Measurements from ENCODE around the gene WAPL.
A peak's percentile ranks its signal among the peaks of the same experiment; 100 is the strongest.

WAPL gene

GRCh38 chr10:86451604-86451960 is 70.0 kb downstream of the WAPL start:
- no peak for DNase-seq (ENCODE audit: low read depth)

- no peak for DNase-seq (ENCODE audit: low read depth)
These were observed 70.6 kb downstream of the WAPL start for GRCh38 chr10:86450806-86451603.

GRCh38 chr10:86449926-86450558 is 71.5 kb downstream of the WAPL start:
- DNase-seq (ENCODE audit: low read depth), result no peak

- DNase-seq (ENCODE audit: low read depth), result no peak
These were observed 74.2 kb downstream of the WAPL start for GRCh38 chr10:86447432-86447831.

GRCh38 chr10:86446987-86447386 is 74.6 kb downstream of the WAPL start:
- DNase-seq (ENCODE audit: low read depth), result no peak

GRCh38 chr10:86446440-86446839 is 75.2 kb downstream of the WAPL start:
- DNase-seq (ENCODE audit: low read depth), result no peak

GRCh38 chr10:86443936-86444335 is 77.7 kb downstream of the WAPL start:
- DNase-seq (ENCODE audit: low read depth), result no peak

- DNase-seq (ENCODE audit: low read depth), result no peak
These were observed 78.5 kb downstream of the WAPL start for GRCh38 chr10:86443069-86443468.

- DNase-seq (ENCODE audit: low read depth), result peak; percentile 21
These were observed 80.4 kb downstream of the WAPL start for GRCh38 chr10:86440874-86441843.

- DNase-seq (ENCODE audit: low read depth), result peak; percentile 15
These were observed 82.0 kb downstream of the WAPL start for GRCh38 chr10:86439544-86439943.

GRCh38 chr10:86438091-86438749 is 83.4 kb downstream of the WAPL start:
- no peak for DNase-seq (ENCODE audit: low read depth)

- no peak for DNase-seq (ENCODE audit: low read depth)
These were observed 84.1 kb downstream of the WAPL start for GRCh38 chr10:86437447-86437846.

GRCh38 chr10:86436963-86437362 is 84.6 kb downstream of the WAPL start:
- no peak for DNase-seq (ENCODE audit: low read depth)

- no peak for DNase-seq (ENCODE audit: low read depth)
These were observed 86.9 kb downstream of the WAPL start for GRCh38 chr10:86434656-86435055.

GRCh38 chr10:86423739-86424138 is 97.9 kb downstream of the WAPL start:
- DNase-seq (ENCODE audit: low read depth), result no peak

- DNase-seq (ENCODE audit: low read depth), result no peak
These were observed 102.5 kb downstream of the WAPL start for GRCh38 chr10:86419101-86419500.

- no peak for DNase-seq (ENCODE audit: low read depth)
These were observed 106.0 kb downstream of the WAPL start for GRCh38 chr10:86415583-86415982.

GRCh38 chr10:86415116-86415515 is 106.5 kb downstream of the WAPL start:
- DNase-seq (ENCODE audit: low read depth), result no peak

GRCh38 chr10:86413046-86413728 is 108.4 kb downstream of the WAPL start:
- no peak for DNase-seq (ENCODE audit: low read depth)

GRCh38 chr10:86411852-86412560 is 109.6 kb downstream of the WAPL start:
- DNase-seq (ENCODE audit: low read depth), result no peak
